Measurements from ENCODE around the gene PSME2. TPM values are rescaled to one million over a fixed set of nuclear protein-coding genes. Genes with fewer than 3 reads are reported as not detected.
A peak's percentile ranks its signal among the peaks of the same experiment; 100 is the strongest.

Gene PSME2
- total and polyA plus RNA-seq, 2 of the 13 experiments (the other 11 are each of a cell fraction or from before 2014, with no cell fraction given): 332 to 716 TPM

DNA sequence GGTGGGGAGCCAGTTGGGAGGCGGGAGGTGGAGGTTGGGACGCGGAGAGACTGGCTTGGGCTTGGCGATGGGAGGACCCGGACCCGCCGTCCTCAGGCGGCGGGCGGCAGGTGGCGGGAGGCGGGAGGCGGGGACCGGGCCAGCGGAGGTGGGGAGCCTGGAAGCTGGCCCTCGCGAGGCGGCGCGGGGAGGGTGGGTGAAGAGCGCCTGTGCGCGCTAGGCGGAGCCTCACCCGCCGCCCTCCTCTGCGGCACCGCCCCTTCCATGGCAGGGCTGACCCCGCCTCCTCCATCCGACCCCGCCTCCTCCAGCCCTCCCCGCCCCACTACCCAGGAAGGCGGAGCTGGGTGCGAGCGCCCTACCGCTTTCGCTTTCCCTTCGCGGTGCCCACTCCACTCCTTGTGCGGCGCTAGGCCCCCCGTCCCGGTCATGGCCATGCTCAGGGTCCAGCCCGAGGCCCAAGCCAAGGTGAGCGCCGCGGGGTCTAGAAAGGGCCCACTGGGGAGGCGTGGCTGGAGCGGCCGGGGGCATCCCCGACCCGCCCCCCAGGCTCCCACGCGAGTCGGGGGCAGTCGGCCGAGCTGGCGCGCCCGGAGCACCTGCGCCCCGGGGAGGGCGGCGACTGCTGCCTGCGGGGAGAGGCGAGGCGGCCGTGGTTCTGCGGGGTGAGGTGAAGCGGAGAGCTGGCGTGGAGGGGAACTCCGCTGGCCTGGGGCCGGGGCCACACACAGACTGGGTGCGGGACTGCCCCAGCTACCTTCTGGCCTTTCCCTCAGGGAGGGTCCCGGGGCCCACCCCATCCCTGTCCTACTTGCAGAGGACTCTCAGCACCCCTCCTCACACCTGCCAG, 10.4 kb downstream of the PSME2 start, which contains the start of gene PSME1 (continued):
- TF ChIP-seq ZNF646 (CRISPR knock-in tag; IDR thresholded peaks at IDR 0.05): no peak
- peak; percentile 23 to 43; a peak in 1 of 4 replicates for TF ChIP-seq EP300 (IDR thresholded peaks at IDR 0.05; ENCODE audit: low read depth in 2 of 2, low read length in 2 of 2)
- no peak for TF ChIP-seq EP300 (CRISPR knock-in tag; IDR thresholded peaks at IDR 0.05; ENCODE audit: borderline replicate concordance)
- TF ChIP-seq ZNF672 (CRISPR knock-in tag; IDR thresholded peaks at IDR 0.05): no peak
- TF ChIP-seq TAF1 (CRISPR knock-in tag; IDR thresholded peaks at IDR 0.05): peak; percentile 86
- TF ChIP-seq, protein P1, sequence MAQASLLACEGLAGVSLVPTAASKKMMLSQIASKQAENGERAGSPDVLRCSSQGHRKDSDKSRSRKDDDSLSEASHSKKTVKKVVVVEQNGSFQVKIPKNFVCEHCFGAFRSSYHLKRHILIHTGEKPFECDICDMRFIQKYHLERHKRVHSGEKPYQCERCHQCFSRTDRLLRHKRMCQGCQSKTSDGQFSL (CRISPR knock-in tag; IDR thresholded peaks at IDR 0.05): peak; percentile 66; the same call in 1 of the 2 replicates
- TF ChIP-seq, protein P2, sequence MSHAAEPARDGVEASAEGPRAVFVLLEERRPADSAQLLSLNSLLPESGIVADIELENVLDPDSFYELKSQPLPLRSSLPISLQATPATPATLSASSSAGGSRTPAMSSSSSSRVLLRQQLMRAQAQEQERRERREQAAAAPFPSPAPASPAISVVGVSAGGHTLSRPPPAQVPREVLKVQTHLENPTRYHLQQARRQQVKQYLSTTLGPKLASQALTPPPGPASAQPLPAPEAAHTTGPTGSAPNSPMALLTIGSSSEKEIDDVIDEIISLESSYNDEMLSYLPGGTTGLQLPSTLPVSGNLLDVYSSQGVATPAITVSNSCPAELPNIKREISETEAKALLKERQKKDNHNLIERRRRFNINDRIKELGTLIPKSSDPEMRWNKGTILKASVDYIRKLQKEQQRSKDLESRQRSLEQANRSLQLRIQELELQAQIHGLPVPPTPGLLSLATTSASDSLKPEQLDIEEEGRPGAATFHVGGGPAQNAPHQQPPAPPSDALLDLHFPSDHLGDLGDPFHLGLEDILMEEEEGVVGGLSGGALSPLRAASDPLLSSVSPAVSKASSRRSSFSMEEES (CRISPR knock-in tag; IDR thresholded peaks at IDR 0.05): no peak; the same call in 1 of the 2 replicates
- peak; percentile 87 for TF ChIP-seq HNRNPLL (IDR thresholded peaks at IDR 0.05; ENCODE audit: low read depth, low read length, poor library complexity, severe bottlenecking)
- TF ChIP-seq MED13 (CRISPR knock-in tag; IDR thresholded peaks at IDR 0.05): peak; percentile 82
- TF ChIP-seq EEA1 (CRISPR knock-in tag; IDR thresholded peaks at IDR 0.05; ENCODE audit: borderline replicate concordance): peak; percentile 16; the same call in 1 of the 2 replicates
- no peak for TF ChIP-seq GLMP (CRISPR knock-in tag; IDR thresholded peaks at IDR 0.05; ENCODE audit: borderline replicate concordance)
- TF ChIP-seq ZGPAT (CRISPR knock-in tag; IDR thresholded peaks at IDR 0.05): peak; percentile 78; the same call in 1 of the 2 replicates
- peak; percentile 89; the same call in 1 of the 2 replicates for TF ChIP-seq IRX3 (CRISPR knock-in tag; IDR thresholded peaks at IDR 0.05; ENCODE audit: borderline replicate concordance, low read depth)
- TF ChIP-seq, protein P3, sequence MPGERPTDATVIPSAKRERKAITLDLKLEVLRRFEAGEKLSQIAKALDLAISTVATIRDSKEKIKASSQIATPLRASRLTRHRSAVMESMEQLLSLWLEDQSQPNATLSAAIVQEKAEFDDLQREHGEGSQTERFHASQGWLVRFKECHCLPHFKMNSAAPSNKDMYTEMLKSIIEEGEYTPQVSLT (CRISPR knock-in tag; IDR thresholded peaks at IDR 0.05; ENCODE audit: borderline replicate concordance, low read depth): no peak
- TF ChIP-seq GFI1 (CRISPR knock-in tag; IDR thresholded peaks at IDR 0.05; ENCODE audit: borderline replicate concordance): no peak
- peak; percentile 62; the same call in 1 of the 2 replicates for TF ChIP-seq SNAPC2 (CRISPR knock-in tag; IDR thresholded peaks at IDR 0.05)
